HG02885 (cell line): ENCODE measurements around the gene CCDC73.
A peak's percentile ranks its signal among the peaks of the same experiment; 100 is the strongest.
"Not testable (repeated sequence)": the region's sequence is repeated elsewhere in the genome, so short reads cannot be mapped to it uniquely, and the experiment has no call there.

Experiments
- ATAC-seq: cut with Tn5 transposase; IDR thresholded peaks from one replicate; pipeline ENCODE4 v1.9.1; 2021; ENCODE audit warnings: mild to moderate bottlenecking; ENCODE audit not compliant: unreplicated experiment, poor library complexity

CCDC73 gene

GRCh38 chr11:32602657-32603415, 191.6 kb downstream of the CCDC73 start:
- no peak for ATAC-seq

GRCh38 chr11:32597921-32598320, 196.5 kb downstream of the CCDC73 start:
- ATAC-seq, result no peak

- not testable (repeated sequence) for ATAC-seq
These were observed 198.3 kb downstream of the CCDC73 start for GRCh38 chr11:32596114-32596513.

GRCh38 chr11:32594272-32594671, 200.2 kb downstream of the CCDC73 start:
- no peak for ATAC-seq

GRCh38 chr11:32586576-32587190, 207.8 kb downstream of the CCDC73 start:
- no peak for ATAC-seq

GRCh38 chr11:32584921-32585320, 209.5 kb downstream of the CCDC73 start:
- ATAC-seq, result no peak

GRCh38 chr11:32583459-32584271, 210.8 kb downstream of the CCDC73 start, which contains the start of gene EIF3M:
TSS of gene EIF3M (plus strand) at chr11:32583831. CDS start at chr11:32583888, 57 bp downstream.
- ATAC-seq, result peak; percentile 96

GRCh38 chr11:32581556-32581955, 212.9 kb downstream of the CCDC73 start:
- no peak for ATAC-seq

- no peak for ATAC-seq
These were observed 213.5 kb downstream of the CCDC73 start for GRCh38 chr11:32580967-32581366.

- no peak for ATAC-seq
These were observed 218.0 kb downstream of the CCDC73 start for GRCh38 chr11:32576456-32576855.

- no peak for ATAC-seq
These were observed 219.4 kb downstream of the CCDC73 start for GRCh38 chr11:32575070-32575469.

GRCh38 chr11:32574421-32574820, 220.0 kb downstream of the CCDC73 start:
- no peak for ATAC-seq

GRCh38 chr11:32573228-32573627, 221.2 kb downstream of the CCDC73 start:
- ATAC-seq, result no peak

GRCh38 chr11:32571039-32571438, 223.4 kb downstream of the CCDC73 start:
- no peak for ATAC-seq

GRCh38 chr11:32569313-32569881, 225.1 kb downstream of the CCDC73 start:
- ATAC-seq, result no peak

GRCh38 chr11:32567154-32567553, 227.3 kb downstream of the CCDC73 start:
- no peak for ATAC-seq

- no peak for ATAC-seq
These were observed 227.9 kb downstream of the CCDC73 start for GRCh38 chr11:32566517-32566916.

GRCh38 chr11:32563600-32563959, 230.9 kb downstream of the CCDC73 start:
- ATAC-seq, result no peak

GRCh38 chr11:32562839-32563599, 231.4 kb downstream of the CCDC73 start:
- ATAC-seq, result no peak

GRCh38 chr11:32561835-32562234, 232.6 kb downstream of the CCDC73 start:
- ATAC-seq, result no peak
